Measurements from ENCODE around the gene OR51F1. TPM values are rescaled to one million over a fixed set of nuclear protein-coding genes. Genes with fewer than 3 reads are reported as not detected.

Gene OR51F1
- total and polyA plus RNA-seq, 11 donors: not detected

- H3K4me1 ChIP-seq: no peaks in the 10 kb centered on the region
- DNase-seq (no peak), ATAC-seq (no peak)
- intact Hi-C loops (cut with DNase I): no loop called here
- no peaks in the 10 kb centered on the region for H3K36me3 ChIP-seq
- no peaks in the 10 kb centered on the region for H3K9me3 ChIP-seq
- TF ChIP-seq CTCF (IDR thresholded peaks at IDR 0.05) (no peak), POLR2A (IDR thresholded peaks at IDR 0.05) (no peak)
- WGBS, 4 donors: 85 to 90% (median 87%) methylated on average over 6 of the region's 6 CpGs
- H3K27ac ChIP-seq: no peak overlapping the region
- no peak overlapping the region for H3K4me3 ChIP-seq
- no peaks in the 10 kb centered on the region for H3K27me3 ChIP-seq
Measured at GRCh38 chr11:4798427-4799183, 28.9 kb upstream of the OR51F1 start.

- H3K4me1 ChIP-seq: no peaks in the 10 kb centered on the region
- no peaks in the 10 kb centered on the region for H3K9me3 ChIP-seq
- 22 to 27% (median 26%) methylated on average over 2 of the region's 2 CpGs for WGBS, 4 donors
- H3K27ac ChIP-seq: no peak overlapping the region
- ATAC-seq (no peak), DNase-seq (no peak)
- TF ChIP-seq CTCF (IDR thresholded peaks at IDR 0.05): no peak
- no peak for TF ChIP-seq POLR2A (IDR thresholded peaks at IDR 0.05)
- no peaks in the 10 kb centered on the region for H3K36me3 ChIP-seq
- H3K27me3 ChIP-seq: no peaks in the 10 kb centered on the region
- H3K4me3 ChIP-seq: no peak overlapping the region
- intact Hi-C loops (cut with DNase I): no loop called here
Measured at GRCh38 chr11:4797206-4797605, 27.5 kb upstream of the OR51F1 start.

- intact Hi-C loops (cut with DNase I): no loop called here
- Histone ChIP-seq H3K9me3 (no peaks in the 10 kb centered on the region), H3K4me1 (no peaks in the 10 kb centered on the region), H3K4me3 (no peak overlapping the region), H3K27ac (no peak overlapping the region), H3K27me3 (no peaks in the 10 kb centered on the region), H3K36me3 (no peaks in the 10 kb centered on the region)
- DNase-seq: no peak
- ATAC-seq: no peak
- TF ChIP-seq POLR2A (IDR thresholded peaks at IDR 0.05) (no peak), CTCF (IDR thresholded peaks at IDR 0.05) (no peak)
- 42 to 62% (median 56%) methylated on average over 1 of the region's 1 CpG for WGBS, 4 donors
Measured at GRCh38 chr11:4782454-4782853, 12.7 kb upstream of the OR51F1 start.

- Histone ChIP-seq H3K4me1 (no peaks in the 10 kb centered on the region), H3K27ac (no peak overlapping the region), H3K36me3 (no peaks in the 10 kb centered on the region), H3K4me3 (no peak overlapping the region), H3K9me3 (no peaks in the 10 kb centered on the region), H3K27me3 (no peaks in the 10 kb centered on the region)
- TF ChIP-seq CTCF (IDR thresholded peaks at IDR 0.05) (no peak), POLR2A (IDR thresholded peaks at IDR 0.05) (no peak)
- intact Hi-C loops (cut with DNase I): no loop called here
- no peak for ATAC-seq
- no peak for DNase-seq
Measured at GRCh38 chr11:4768094-4768493, 1.6 kb downstream of the OR51F1 start.
